Measurements from ENCODE around the gene MED26.
"Not testable (repeated sequence)": the region's sequence is repeated elsewhere in the genome, so short reads cannot be mapped to it uniquely, and the experiment has no call there.

The MED26 gene

GRCh38 chr19:16651421-16652188 is 23.6 kb upstream of the MED26 start:
- not testable (repeated sequence) for DNase-seq

- no peak for DNase-seq
These were observed 22.8 kb upstream of the MED26 start for GRCh38 chr19:16650821-16651220.

- no peak for DNase-seq
These were observed 21.7 kb upstream of the MED26 start for GRCh38 chr19:16649734-16650133.

GRCh38 chr19:16645140-16645539 is 17.1 kb upstream of the MED26 start:
- no peak for DNase-seq

- no peak for DNase-seq
These were observed 13.7 kb upstream of the MED26 start for GRCh38 chr19:16641695-16642094.

GRCh38 chr19:16640951-16641350 is 12.9 kb upstream of the MED26 start:
- no peak for DNase-seq

- no peak for DNase-seq
These were observed 10.7 kb upstream of the MED26 start for GRCh38 chr19:16638666-16639065.

GRCh38 chr19:16637535-16637934 is 9.5 kb upstream of the MED26 start:
- no peak for DNase-seq

GRCh38 chr19:16631465-16631864 is 3.5 kb upstream of the MED26 start:
- no peak for DNase-seq

GRCh38 chr19:16628984-16629691 is 1.1 kb upstream of the MED26 start:
- peak; percentile 43 for DNase-seq

- no peak for DNase-seq
These were observed 149 bp downstream of the MED26 start for GRCh38 chr19:16627928-16628182.

GRCh38 chr19:16627193-16627927 is 644 bp downstream of the MED26 start:
- DNase-seq: peak; percentile 31

GRCh38 chr19:16626796-16627192 is 1.2 kb downstream of the MED26 start:
- DNase-seq: no peak

- no peak for DNase-seq
These were observed 2.6 kb downstream of the MED26 start for GRCh38 chr19:16625163-16625958.

GRCh38 chr19:16624236-16624635 is 3.8 kb downstream of the MED26 start:
- DNase-seq: no peak

GRCh38 chr19:16623576-16623975 is 4.4 kb downstream of the MED26 start:
- no peak for DNase-seq

GRCh38 chr19:16623066-16623465 is 4.9 kb downstream of the MED26 start:
- DNase-seq: no peak

- no peak for DNase-seq
These were observed 6.7 kb downstream of the MED26 start for GRCh38 chr19:16621165-16621800.

- no peak for DNase-seq
These were observed 7.4 kb downstream of the MED26 start for GRCh38 chr19:16620584-16620983.

GRCh38 chr19:16620018-16620417 is 8.0 kb downstream of the MED26 start:
- DNase-seq: no peak

- DNase-seq: no peak
These were observed 8.5 kb downstream of the MED26 start for GRCh38 chr19:16619457-16619856.

GRCh38 chr19:16618248-16618647 is 9.8 kb downstream of the MED26 start:
- no peak for DNase-seq

All from right kidney (tissue), 1 donor.